HG03066 (cell line): Measurements from ENCODE around the gene CERKL.
A peak's percentile ranks its signal among the peaks of the same experiment; 100 is the strongest.

Source experiments
- ATAC-seq: cut with Tn5 transposase; IDR thresholded peaks from one replicate; pipeline ENCODE4 v1.9.1; 2021; ENCODE audit warnings: low read depth; ENCODE audit not compliant: unreplicated experiment

CERKL gene

GRCh38 chr2:181678861-181679543, 22.1 kb upstream of the CERKL start:
- no peak for ATAC-seq

GRCh38 chr2:181677912-181678586, 21.1 kb upstream of the CERKL start:
- peak; percentile 60 for ATAC-seq

DNA sequence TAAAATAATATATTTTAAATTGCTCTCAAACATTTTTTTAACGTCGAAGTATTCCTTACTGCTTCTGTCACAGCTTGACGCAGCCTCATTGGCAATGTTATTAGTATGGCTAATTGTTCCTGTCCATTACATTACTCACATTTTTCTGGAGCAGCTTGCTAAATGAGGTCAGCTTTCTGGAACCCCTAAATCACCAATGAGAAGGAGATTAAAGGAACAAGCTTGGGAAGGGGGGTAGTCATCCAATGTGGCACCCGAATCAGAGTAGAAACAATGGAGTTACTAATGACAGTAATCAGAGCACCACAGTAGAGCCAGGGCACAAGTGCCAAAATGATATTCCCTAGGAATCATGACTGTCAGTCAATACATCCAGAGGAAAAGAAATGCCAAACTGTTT, 18.3 kb upstream of the CERKL start:
- no peak for ATAC-seq

DNA sequence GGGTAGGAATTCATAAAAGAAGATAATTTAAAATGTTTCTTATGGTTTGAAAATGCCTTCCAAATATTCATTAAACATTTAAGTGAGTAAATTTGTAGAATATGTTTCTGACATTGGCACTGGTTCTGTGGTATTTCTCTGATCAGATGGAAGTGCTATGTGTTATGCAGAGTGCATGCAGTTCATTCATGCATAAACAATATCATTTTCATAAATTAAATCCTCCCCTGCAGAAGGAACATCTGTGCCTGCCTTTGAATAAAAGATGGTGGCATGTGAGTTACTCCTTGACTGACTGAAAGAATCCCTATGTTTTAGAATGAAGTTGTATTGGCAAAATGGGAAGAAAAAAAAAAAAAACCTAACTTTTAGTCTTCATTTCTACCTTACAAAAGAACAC, 17.6 kb upstream of the CERKL start:
- no peak for ATAC-seq

- ATAC-seq: no peak
These were observed 16.3 kb upstream of the CERKL start for GRCh38 chr2:181673173-181673572.

DNA sequence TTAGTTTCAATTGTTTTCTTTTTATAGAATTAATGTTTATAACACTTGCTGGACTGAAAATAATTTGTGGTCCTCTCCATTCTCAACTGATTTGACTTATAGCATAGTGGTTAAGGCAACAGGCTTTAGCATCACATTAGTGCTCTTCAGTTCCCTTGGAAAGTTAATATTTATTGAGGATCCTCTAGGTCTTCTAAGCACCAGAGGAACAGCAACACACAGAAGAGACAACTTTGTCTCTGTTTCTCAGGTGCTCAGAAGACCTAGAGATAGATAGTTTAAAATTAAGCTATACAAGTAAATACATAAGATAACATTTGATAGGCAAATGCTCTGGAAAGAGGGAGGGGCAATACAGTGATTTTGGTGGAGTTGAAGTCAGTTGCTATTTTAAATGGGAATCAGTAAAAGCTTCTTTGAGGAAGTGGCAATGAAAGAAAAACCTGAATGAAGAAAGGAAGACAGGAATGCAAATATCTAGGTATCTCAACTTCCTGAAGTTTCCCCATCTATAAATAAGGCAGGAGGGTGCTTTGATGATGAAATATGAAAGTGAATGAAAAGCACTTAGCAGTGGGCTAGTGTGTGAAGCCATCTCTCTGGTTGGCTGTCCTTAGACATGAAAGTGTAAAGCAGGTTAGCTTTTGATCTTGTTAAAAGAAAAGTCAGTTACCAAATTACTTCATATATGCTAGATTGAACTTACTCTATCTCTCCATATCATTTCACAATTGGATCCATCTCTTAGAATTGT, 15.5 kb upstream of the CERKL start:
- peak; percentile 88 for ATAC-seq

DNA sequence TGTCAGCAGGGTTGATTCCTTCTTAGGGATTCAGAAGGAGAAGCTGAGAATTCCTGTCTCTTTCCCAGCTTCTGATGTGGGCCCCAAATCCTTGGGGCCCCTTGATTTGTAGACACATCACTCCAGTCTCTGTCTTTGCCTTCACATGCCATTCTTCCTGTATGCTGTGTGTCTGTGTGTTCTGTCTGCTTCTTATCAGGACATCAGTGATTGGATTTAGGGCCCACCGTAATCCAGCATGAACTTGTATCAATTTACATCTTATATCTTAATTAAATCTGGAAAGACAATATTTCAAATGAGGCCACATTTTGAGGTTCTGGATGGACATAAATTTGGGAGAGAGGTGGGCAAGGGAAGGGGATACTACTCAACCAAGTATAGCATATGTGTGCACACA, 13.7 kb upstream of the CERKL start:
- ATAC-seq: no peak

- no peak for ATAC-seq
These were observed 10.3 kb upstream of the CERKL start for GRCh38 chr2:181667234-181667633.

DNA sequence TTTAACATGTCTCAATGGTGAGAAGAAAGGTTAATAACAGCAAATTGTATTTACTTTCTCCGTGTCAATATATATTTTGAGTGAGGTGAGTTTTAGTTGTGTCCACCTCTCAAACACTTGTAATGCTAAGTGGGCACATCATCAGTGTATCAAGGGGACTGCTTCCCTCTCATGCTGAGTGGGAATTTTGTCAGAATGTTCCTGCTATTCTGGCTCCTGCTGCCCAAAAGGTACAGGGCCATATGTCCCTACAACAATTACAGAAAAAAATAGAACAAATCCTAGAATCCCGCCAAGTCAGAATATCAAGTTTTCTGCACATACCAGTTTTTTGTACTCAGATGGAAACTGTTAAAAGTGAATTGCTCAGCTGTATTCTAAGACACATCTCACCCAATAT, 5.4 kb upstream of the CERKL start:
- no peak for ATAC-seq

DNA sequence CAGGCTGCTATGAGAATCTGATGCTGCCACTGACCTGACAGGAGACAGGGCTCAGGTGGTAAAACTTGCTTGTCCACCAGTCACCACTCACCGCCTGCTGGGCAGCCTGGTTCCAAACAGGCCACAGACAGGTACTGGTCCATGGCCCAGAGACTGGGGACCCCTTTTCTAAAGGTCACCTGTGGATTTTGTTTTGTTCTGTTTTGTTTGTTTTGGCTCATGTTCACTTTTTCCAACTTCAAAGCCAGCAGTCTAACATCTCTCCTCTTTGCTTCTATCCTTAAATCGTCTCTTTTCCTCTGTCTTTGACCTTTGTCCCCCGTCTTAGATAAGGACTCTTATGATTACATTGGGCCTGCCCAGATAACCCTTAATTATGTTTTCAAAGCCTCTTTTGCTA, 3.3 kb upstream of the CERKL start:
- no peak for ATAC-seq

DNA sequence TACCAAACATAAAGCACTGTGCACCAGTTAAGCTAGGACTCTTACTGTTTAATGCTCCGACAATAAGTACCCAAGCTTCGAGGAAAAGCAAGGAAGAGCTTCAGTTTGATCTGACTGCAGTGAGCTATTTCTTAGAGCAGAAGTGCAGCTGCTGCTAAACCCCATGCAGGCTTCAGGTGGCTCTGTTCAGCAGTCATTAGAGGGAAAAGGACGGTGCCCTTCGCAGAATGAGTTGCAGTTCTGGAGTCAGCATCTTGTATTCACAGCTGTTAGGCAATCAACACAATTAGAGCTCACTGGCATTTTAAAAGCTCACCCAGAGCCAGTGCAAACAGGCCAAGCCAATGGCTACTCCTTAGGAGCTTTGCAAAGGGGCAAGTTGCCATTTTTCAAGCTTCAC, 1.5 kb upstream of the CERKL start:
- ATAC-seq: no peak

DNA sequence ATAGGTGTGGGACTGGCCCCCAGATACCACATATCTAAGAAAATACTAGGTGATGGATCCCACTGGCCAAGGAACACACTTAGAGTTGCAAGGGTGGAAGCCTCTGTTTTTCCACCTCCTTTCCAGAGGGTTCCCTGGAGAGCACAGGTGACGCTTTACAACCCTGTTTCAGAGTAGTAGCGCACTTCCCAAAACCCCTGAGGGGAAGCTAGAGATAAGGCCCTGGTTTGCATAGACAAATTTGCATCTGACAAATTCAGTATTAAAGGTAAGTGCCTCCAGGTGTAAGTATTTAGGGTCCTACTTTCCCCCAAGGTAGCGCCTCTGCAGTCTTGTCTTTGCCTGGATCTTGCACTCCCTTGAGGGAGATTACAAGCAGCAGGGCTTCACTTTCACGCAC, 474 bp upstream of the CERKL start:
- ATAC-seq: no peak

- no peak for ATAC-seq
These were observed 1.4 kb downstream of the CERKL start for GRCh38 chr2:181655519-181655918.

DNA sequence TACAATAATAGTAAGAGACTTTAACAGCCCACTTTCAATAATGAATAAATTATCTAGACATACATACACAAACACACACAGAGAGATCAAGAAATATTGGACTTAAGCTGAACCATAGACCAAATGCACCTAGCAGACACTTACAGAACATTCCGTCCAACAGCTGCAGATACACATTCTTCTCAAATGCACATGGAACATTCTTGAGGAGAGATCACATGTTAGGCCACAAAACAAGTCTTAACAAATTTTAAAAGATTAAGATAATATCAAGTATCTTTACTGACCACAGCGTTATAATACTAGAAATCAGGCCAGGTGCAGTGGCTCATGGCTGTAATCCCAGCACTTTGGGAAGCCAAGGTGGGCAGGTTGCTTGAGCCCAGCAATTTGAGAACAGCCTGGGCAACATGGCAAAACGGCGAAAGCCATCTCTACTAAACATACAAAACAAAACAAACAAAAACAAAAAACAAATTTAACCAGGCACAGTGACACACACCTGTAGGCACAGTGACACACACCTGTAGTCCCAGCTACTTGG, 7.4 kb downstream of the CERKL start:
- no peak for ATAC-seq

- no peak for ATAC-seq
These were observed 8.3 kb downstream of the CERKL start for GRCh38 chr2:181648478-181649155.

DNA sequence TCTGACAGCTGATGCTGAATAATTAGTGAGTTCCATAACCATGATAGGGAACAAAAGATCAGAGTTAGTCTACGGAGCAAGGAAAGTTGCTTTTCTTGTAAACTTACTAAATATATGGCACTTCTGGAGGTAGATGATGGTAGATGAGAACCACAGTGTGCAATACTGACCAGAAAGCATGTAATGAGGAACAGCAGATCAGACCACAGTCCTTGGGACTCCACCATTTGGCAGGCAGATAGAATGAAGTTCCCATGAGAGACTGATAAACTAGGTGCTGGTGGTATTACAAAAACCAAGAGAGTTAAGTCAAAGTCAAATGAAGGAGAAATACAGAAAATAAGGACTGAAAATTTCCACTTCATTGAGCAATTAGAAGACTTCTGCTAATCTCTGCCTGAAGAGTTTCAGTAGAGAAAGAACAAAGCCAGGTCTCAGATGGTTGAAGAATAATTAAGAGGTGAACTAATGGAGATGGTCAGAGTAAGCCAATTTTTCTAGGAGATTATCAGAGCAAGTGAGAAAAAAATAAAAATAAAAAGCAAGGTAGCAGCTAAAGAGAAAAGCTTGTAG, 10.4 kb downstream of the CERKL start:
- ATAC-seq: no peak

GRCh38 chr2:181643151-181643550, 13.8 kb downstream of the CERKL start:
- no peak for ATAC-seq

- ATAC-seq: no peak
These were observed 14.8 kb downstream of the CERKL start for GRCh38 chr2:181642086-181642485.

DNA sequence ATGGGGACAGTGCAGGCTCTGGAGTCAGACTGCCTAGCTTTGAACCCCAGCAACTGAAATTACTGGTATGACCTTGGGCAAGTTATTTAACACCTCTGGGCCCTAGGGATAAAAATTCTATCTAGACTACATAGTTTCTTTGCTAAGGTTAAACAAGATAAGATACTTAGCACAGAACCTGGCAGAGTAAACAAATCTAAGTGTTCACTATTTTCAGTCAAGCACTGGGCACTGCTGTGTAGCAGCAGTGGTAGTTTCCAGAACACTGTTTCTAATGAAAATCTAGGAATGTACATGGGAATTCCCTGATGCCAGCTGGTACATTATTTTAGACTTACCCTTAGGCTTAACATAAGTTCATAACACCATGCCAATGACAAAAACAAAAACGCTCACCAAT, 17.2 kb downstream of the CERKL start:
- no peak for ATAC-seq

GRCh38 chr2:181632733-181633401, 24.0 kb downstream of the CERKL start:
- ATAC-seq: peak; percentile 64
